A549 (cell line): Measurements from ENCODE around the gene FAAH. TPM values are rescaled to one million over a fixed set of nuclear protein-coding genes. Genes with fewer than 3 reads are reported as not detected.

Source experiments
- ATAC-seq, 2 experiments: fragments of 200-7000 bp in 1 of 2; fragments of >200 bp in 1 of 2; cut with Nextera tagmentation in 1 of 2; cut with Tn5 transposase in 1 of 2; 3 replicates each; pipeline versions ENCODE4 v1.8.0 to v1.9.1; 2018 to 2020; ENCODE audit warnings: mild to moderate bottlenecking in 1 of 2, moderate library complexity in 1 of 2
- CTCF ChIA-PET: fragments of 300-600 bp; sonication (Branson Sonifier 250); formaldehyde crosslinking; extraction: SDS; loops from one replicate; lab custom pipeline; 2021; ENCODE audit warnings: antibody characterized with exemption, inconsistent platforms; lab: Yijun Ruan, JAX
- POLR2A ChIA-PET: fragments of 350-600 bp; formaldehyde crosslinking; extraction: SDS; loops from one replicate; lab custom pipeline; 2021; ENCODE audit warnings: antibody characterized with exemption, inconsistent platforms; lab: Yijun Ruan, JAX
- DNase-seq, 2 experiments: peaks; one replicate each; pipeline versions ENCODE4 v3.0.0 to v3.0.0-alpha.2; 2011 to 2016; ENCODE audit warnings: low read depth in 1 of 2, low spot score in 1 of 2
- FAIRE-seq: peaks from 2 replicates; lab custom pipeline; 2011; peaks lifted over from hg19 to GRCh38; lab: Jason Lieb, UNC
- H3K27ac ChIP-seq, 2 experiments: fragments of >200 bp; sonication (Bioruptor Twin); formaldehyde crosslinking; 3 replicates each; pipeline ENCODE4 v1.5.1; 2016 to 2017
- H3K4me1 ChIP-seq: fragments of >200 bp; sonication (Bioruptor Twin); formaldehyde crosslinking; 3 replicates; pipeline ENCODE4 v1.6.1; 2016
- H3K4me2 ChIP-seq: fragments of >200 bp; sonication (Bioruptor Twin); formaldehyde crosslinking; 3 replicates; pipeline ENCODE4 v1.6.1; 2016
- H3K4me3 ChIP-seq: fragments of >200 bp; sonication (Bioruptor Twin); formaldehyde crosslinking; 3 replicates; pipeline ENCODE4 v1.5.1; 2016
- H3K9me3 ChIP-seq: fragments of >200 bp; sonication (Bioruptor Twin); formaldehyde crosslinking; 3 replicates; pipeline ENCODE4 v1.6.1; 2016
- CBX8 ChIP-seq: fragments of 200-600 bp; sonication (generic); IDR thresholded peaks from 2 replicates; pipeline ENCODE4 v1.6.1; 2016
- CHD2 ChIP-seq: fragments of 150-350 bp; IDR thresholded peaks from 2 replicates; pipeline ENCODE4 v1.6.1; 2014; ENCODE audit warnings: low read length; ENCODE audit not compliant: partially characterized antibody
- CTCF ChIP-seq: fragments of >200 bp; sonication (Bioruptor Twin); formaldehyde crosslinking; IDR thresholded peaks from 3 replicates; pipeline ENCODE4 v1.5.1; 2016
- EP300 ChIP-seq, 2 experiments: fragments of >200 bp; sonication (Bioruptor Twin); formaldehyde crosslinking; IDR thresholded peaks; 2 replicates in 1 of 2; 3 replicates in 1 of 2; pipeline ENCODE4 v1.6.1; 2016 to 2017
- ESRRA ChIP-seq: fragments of 150-350 bp; IDR thresholded peaks from 2 replicates; pipeline ENCODE4 v1.6.1; 2014; ENCODE audit warnings: mild to moderate bottlenecking, low read length, borderline replicate concordance
- FOSL2 ChIP-seq, 2 experiments: fragments of 450-650 bp in 1 of 2; fragments of >200 bp in 1 of 2; sonication (Bioruptor Twin) in 1 of 2; formaldehyde crosslinking; IDR thresholded peaks; 2 replicates each; pipeline versions ENCODE4 v1.5.0 to v1.6.1; 2016 to 2020; ENCODE audit warnings: mild to moderate bottlenecking in 1 of 2, moderate library complexity in 1 of 2
- FOXS1 ChIP-seq: fragments of 250-450 bp; sonication (Bioruptor Pico); IDR thresholded peaks from 2 replicates; pipeline ENCODE4 v1.5.0; 2020; ENCODE audit warnings: mild to moderate bottlenecking, moderate library complexity
- HDAC2 ChIP-seq: fragments of 200-600 bp; sonication (generic); IDR thresholded peaks from 2 replicates; pipeline ENCODE4 v1.6.1; 2016
- HOXB13 ChIP-seq: fragments of 250-450 bp; sonication (Bioruptor Pico); IDR thresholded peaks from 2 replicates; pipeline ENCODE4 v1.5.0; 2020; ENCODE audit warnings: low read depth, mild to moderate bottlenecking, moderate library complexity
- HOXB5 ChIP-seq: fragments of 250-450 bp; sonication (Bioruptor Pico); IDR thresholded peaks from 2 replicates; pipeline ENCODE4 v1.5.0; 2020; ENCODE audit warnings: mild to moderate bottlenecking, moderate library complexity
- JUN ChIP-seq, 2 experiments: fragments of >200 bp; sonication (Bioruptor Twin); formaldehyde crosslinking; IDR thresholded peaks; 2 replicates in 1 of 2; 3 replicates in 1 of 2; pipeline ENCODE4 v1.6.1; 2016 to 2017
- MAX ChIP-seq: IDR thresholded peaks from 2 replicates; pipeline ENCODE4 v1.6.1; 2012
- MAZ ChIP-seq: fragments of 150-350 bp; IDR thresholded peaks from 2 replicates; pipeline ENCODE4 v1.6.1; 2014; ENCODE audit warnings: antibody characterized with exemption, low read depth, low read length, borderline replicate concordance
- NR3C1 ChIP-seq: fragments of >200 bp; sonication (Bioruptor Twin); formaldehyde crosslinking; IDR thresholded peaks from 3 replicates; pipeline ENCODE4 v1.6.1; 2017
- PHF8 ChIP-seq: fragments of 200-600 bp; sonication (generic); IDR thresholded peaks from 2 replicates; pipeline ENCODE4 v1.6.1; 2016; ENCODE audit warnings: low read depth, mild to moderate bottlenecking, antibody characterized with exemption, moderate library complexity, borderline replicate concordance
- POLR2A ChIP-seq: IDR thresholded peaks from 2 replicates; pipeline ENCODE4 v1.6.1; 2012; ENCODE audit warnings: mild to moderate bottlenecking, low read length
- RARB ChIP-seq: fragments of 250-450 bp; sonication (Bioruptor Pico); IDR thresholded peaks from 2 replicates; pipeline ENCODE4 v1.8.0; 2021; ENCODE audit warnings: mild to moderate bottlenecking, moderate library complexity
- RCOR1 ChIP-seq: fragments of 150-350 bp; IDR thresholded peaks from 2 replicates; pipeline ENCODE4 v1.6.1; 2014; ENCODE audit warnings: antibody characterized with exemption, low read length, low read depth
- REST ChIP-seq: fragments of 200-600 bp; sonication (generic); IDR thresholded peaks from 2 replicates; pipeline ENCODE4 v1.6.1; 2016; ENCODE audit warnings: antibody characterized with exemption, mild to moderate bottlenecking, moderate library complexity
- RFX5 ChIP-seq: fragments of 450-650 bp; IDR thresholded peaks from 2 replicates; pipeline ENCODE4 v1.7.1; 2014; ENCODE audit warnings: antibody characterized with exemption, mild to moderate bottlenecking, moderate library complexity
- SREBF2 ChIP-seq: fragments of 450-650 bp; IDR thresholded peaks from 2 replicates; pipeline ENCODE4 v1.6.1; 2014; ENCODE audit warnings: mild to moderate bottlenecking, moderate library complexity
- TP53 ChIP-seq: fragments of 250-450 bp; sonication (Bioruptor Pico); IDR thresholded peaks from 2 replicates; pipeline ENCODE4 v1.5.0; 2021; ENCODE audit warnings: mild to moderate bottlenecking, moderate library complexity
- WGBS: methylation state at CpG from one replicate; pipeline ENCODE4 v1.1.6; 2017; ENCODE audit errors: missing lambda C conversion rate; 5-methylcytosine and 5-hydroxymethylcytosine counted together
- polyA plus RNA-seq, 4 experiments: library from polyadenylated mRNA; depleted of rRNA in 3 of 4; stranded (reverse); fragments of >200 nt; fragmentation: RNase III in 1 of 4; extraction: RNeasy Plus Mini Kit Qiagen cat#74134 plus additional on column Dnase treatment in 1 of 4; gene quantifications; 2 replicates in 3 of 4; 3 replicates in 1 of 4; pipeline ENCODE4 v1.2.3, GENCODE V29; 2011 to 2017

Gene FAAH
- polyA plus RNA-seq, 2 of the 4 experiments (the other 2 are of a cell fraction) = 1.2 to 1.3 TPM

GRCh38 chr1:46425726-46426125 is 31.6 kb downstream of the FAAH start:
- POLR2A ChIA-PET = no interaction called here
- WGBS = 36% methylated on average over 4 of the region's 4 CpGs
- FAIRE-seq (no peak), ATAC-seq (no peak; a peak in 1 of 6 replicates), DNase-seq (no peak)
- Histone ChIP-seq H3K9me3 (no peaks in the 10 kb centered on the region), H3K27ac (no peak overlapping the region), H3K4me1 (no peaks in the 10 kb centered on the region), H3K4me2 (no peak overlapping the region)
- CTCF ChIA-PET = interaction anchor here (0.7 to 1.5 kb wide), 8 partner anchors 11 to 123 kb away, joined by 3 to 6 read pairs (median 3); a partner anchor contains a TSS
- TF ChIP-seq ESRRA = no peak
- TF ChIP-seq, all 56 proteins: peak for 0
- no peak overlapping the region for H3K4me3 ChIP-seq

GRCh38 chr1:46427541-46427940 is 33.4 kb downstream of the FAAH start:
- DNase-seq = no peak
- WGBS = 57% methylated on average over 2 of the region's 2 CpGs
- H3K9me3 ChIP-seq = no peaks in the 10 kb centered on the region
- no peak for TF ChIP-seq RFX5
- no peak for TF ChIP-seq HOXB5 (CRISPR knock-in tag)
- TF ChIP-seq, all 56 proteins: peak for 0
- ChIA-PET POLR2A (no interaction called here), CTCF (no interaction called here)
- H3K4me3 ChIP-seq = no peak overlapping the region
- no peaks in the 10 kb centered on the region for H3K4me1 ChIP-seq
- ATAC-seq (no peak), FAIRE-seq (no peak)
- H3K4me2 ChIP-seq = no peak overlapping the region
- no peak overlapping the region for H3K27ac ChIP-seq

GRCh38 chr1:46429436-46429835 is 35.3 kb downstream of the FAAH start:
- DNase-seq (no peak), FAIRE-seq (no peak), ATAC-seq (no peak; a peak in 1 of 6 replicates)
- CTCF ChIA-PET = no interaction called here
- no peaks in the 10 kb centered on the region for H3K9me3 ChIP-seq
- no peak overlapping the region for H3K27ac ChIP-seq
- no peak for TF ChIP-seq FOSL2 (IDR thresholded peaks at IDR 0.05)
- TF ChIP-seq FOSL2 (CRISPR knock-in tag; IDR thresholded peaks at IDR 0.05) = no peak
- TF ChIP-seq HDAC2 = no peak
- TF ChIP-seq FOXS1 (CRISPR knock-in tag) = no peak
- no peak for TF ChIP-seq EP300 (IDR thresholded peaks at IDR 0.05)
- no peak for TF ChIP-seq CHD2
- TF ChIP-seq CTCF = no peak
- no peak for TF ChIP-seq MAX
- no peak for TF ChIP-seq JUN (IDR thresholded peaks at IDR 0.05)
- no peak for TF ChIP-seq CBX8
- TF ChIP-seq SREBF2 = no peak
- no peak for TF ChIP-seq REST
- no peak for TF ChIP-seq MAZ
- no peak for TF ChIP-seq RCOR1
- TF ChIP-seq RARB (CRISPR knock-in tag) = no peak
- no peak for TF ChIP-seq POLR2A
- TF ChIP-seq HOXB13 (CRISPR knock-in tag) = no peak
- no peak for TF ChIP-seq PHF8
- TF ChIP-seq NR3C1 = no peak
- no peak for TF ChIP-seq TP53 (CRISPR knock-in tag)
- TF ChIP-seq RFX5 = no peak
- no CpG with 5 or more reads among the region's 1 CpG for WGBS
- H3K4me3 ChIP-seq = no peak overlapping the region
- H3K4me1 ChIP-seq = no peaks in the 10 kb centered on the region
- no peak overlapping the region for H3K4me2 ChIP-seq
- POLR2A ChIA-PET = no interaction called here
